ENCODE measurements around the gene NELFE.
"Not testable (repeated sequence)": the region's sequence is repeated elsewhere in the genome, so short reads cannot be mapped to it uniquely, and the experiment has no call there.

The NELFE gene

GRCh38 chr6:31979238-31979898, 20.6 kb upstream of the NELFE start:
- Mint-ChIP-seq H3K9me3 (no peaks in the 10 kb centered on the region), H3K4me1 (peaks cover 18% of the 10 kb centered on the region), H3K27me3 (no peaks in the 10 kb centered on the region), H3K4me3 (no peak overlapping the region), H3K27ac (peak overlapping the region; percentile 60), H3K36me3 (peaks cover 2% of the 10 kb centered on the region)

DNA sequence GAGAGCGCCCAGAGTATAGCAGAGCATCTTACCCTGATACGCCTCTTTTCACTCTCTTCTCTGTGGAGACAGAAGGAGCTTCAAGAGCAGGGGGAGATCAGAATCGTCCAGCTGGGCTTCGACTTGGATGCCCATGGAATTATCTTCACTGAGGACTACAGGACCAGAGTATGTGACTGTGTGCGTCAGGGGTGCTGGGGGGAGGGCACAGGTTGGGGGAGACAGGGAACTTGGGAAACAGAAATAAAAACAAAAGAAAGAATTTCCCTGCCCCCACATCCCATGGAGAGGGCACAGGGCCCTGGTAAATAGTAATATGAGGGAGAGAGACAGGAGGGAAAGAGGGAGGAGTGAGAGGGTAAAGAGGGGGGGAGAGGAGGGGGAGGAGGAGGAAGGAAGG, 20.1 kb upstream of the NELFE start:
- Mint-ChIP-seq H3K9me3 (no peaks in the 10 kb centered on the region), H3K27ac (peak overlapping the region; percentile 41), H3K27me3 (no peaks in the 10 kb centered on the region)

GRCh38 chr6:31977816-31978431, 19.2 kb upstream of the NELFE start:
- Mint-ChIP-seq H3K36me3 (peaks cover 2% of the 10 kb centered on the region), H3K4me1 (peaks cover 32% of the 10 kb centered on the region), H3K27ac (no peak overlapping the region), H3K27me3 (no peaks in the 10 kb centered on the region), H3K4me3 (no peak overlapping the region), H3K9me3 (no peaks in the 10 kb centered on the region)

More for the DNA sequence above, 20.1 kb upstream of the NELFE start:
- Mint-ChIP-seq H3K36me3 (peaks cover 2% of the 10 kb centered on the region), H3K4me3 (no peak overlapping the region), H3K4me1 (peaks cover 23% of the 10 kb centered on the region)

DNA sequence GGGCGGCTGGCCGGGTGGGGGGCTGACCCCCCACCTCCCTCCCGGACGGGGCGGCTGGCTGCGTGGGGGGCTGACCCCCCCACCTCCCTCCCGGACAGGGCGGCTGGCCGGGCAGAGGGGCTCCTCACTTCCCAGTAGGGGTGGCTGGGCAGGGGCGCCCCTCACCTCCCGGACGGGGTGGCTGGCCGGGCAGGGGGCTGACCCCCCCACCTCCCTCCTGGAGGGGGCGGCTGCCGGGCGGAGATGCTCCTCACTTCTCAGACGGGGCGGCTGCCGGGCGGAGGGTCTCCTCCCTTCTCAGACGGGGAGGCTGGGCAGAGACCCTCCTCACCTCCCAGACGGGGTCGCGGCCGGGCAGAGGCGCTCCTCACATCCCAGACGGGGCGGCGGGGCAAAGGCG, 17.3 kb upstream of the NELFE start:
- not testable (repeated sequence) for H3K36me3 Mint-ChIP-seq, H3K9me3 Mint-ChIP-seq, H3K27me3 Mint-ChIP-seq, H3K4me3 Mint-ChIP-seq, H3K27ac Mint-ChIP-seq
- peaks cover 45% of the 10 kb centered on the region for H3K4me1 Mint-ChIP-seq

DNA sequence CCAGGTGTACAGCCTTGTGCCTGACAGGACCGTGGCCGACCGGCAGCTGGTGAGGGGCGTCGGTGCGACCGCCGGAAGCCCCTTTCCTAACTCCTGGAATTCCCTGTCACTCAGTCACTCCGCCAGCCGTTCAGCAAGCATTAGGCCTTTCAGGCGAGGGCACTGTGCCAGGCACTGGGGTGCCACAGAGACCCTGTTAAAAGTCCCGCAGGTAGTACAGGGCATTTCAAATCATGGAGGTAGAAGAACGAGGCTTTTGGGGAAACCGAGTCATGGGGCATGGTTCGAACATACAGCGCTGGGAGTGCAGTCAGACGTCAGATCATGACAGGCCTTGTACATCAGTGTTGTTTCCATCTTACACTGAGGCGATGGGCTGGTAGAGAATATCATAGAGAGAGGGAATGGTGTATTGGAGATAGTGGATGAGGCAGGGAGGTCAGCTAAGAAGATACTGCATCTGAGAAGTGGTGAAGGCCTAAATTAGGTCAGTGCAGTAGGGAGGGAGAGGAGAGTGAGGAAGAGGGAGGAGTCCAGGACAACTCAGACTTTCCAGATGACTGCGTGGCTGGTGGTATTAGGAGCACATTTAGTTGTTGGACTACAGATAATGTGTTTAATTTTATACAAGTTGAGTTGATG, 14.1 kb upstream of the NELFE start:
- Mint-ChIP-seq H3K36me3 (peaks cover 9% of the 10 kb centered on the region), H3K4me1 (peaks cover 47% of the 10 kb centered on the region), H3K9me3 (no peaks in the 10 kb centered on the region)

DNA sequence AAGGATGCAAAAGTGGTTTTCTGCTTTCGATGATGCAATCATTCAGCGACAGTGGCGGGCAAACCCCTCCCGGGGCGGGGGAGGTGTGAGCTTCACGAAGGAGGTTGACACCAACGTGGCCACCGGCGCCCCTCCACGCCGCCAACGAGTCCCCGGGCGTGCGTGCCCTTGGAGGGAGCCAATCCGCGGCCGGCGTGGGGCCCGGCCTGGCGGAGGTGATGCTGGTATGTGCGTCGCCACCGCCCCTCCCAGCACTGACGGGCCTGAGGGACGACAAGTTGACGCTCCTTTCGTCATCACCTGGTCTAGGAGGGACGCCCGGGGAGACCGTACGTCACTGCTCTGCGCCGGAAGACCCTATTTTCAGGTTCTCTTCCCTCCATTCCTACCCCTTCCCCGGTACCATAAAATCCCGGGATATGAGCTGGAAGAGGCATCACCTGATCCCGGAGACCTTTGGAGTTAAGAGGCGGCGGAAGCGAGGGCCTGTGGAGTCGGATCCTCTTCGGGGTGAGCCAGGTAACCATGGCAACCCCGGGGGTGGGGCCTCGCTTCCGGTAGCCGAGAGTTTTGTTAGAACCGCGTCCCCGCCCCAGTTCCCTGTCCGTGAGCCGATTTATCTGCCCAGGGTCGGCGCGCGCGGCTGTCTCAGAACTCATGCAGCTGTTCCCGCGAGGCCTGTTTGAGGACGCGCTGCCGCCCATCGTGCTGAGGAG, 13.4 kb upstream of the NELFE start, which contains the start of gene DXO:
Gene DXO (minus strand): TSS at position 146 of the 716 bp plus-strand sequence. CDS start 463 bp downstream, outside the sequence.
- Mint-ChIP-seq H3K27ac (peak within 1 kb of the TSS; percentile 99), H3K36me3 (peaks cover 9% of the 10 kb centered on the region), H3K4me1 (peaks cover 47% of the 10 kb centered on the region), H3K9me3 (no peaks in the 10 kb centered on the region), H3K4me3 (peak within 1 kb of the TSS; percentile 84), H3K27me3 (no peaks in the 10 kb centered on the region)

More for the DNA sequence above, 14.1 kb upstream of the NELFE start:
- Mint-ChIP-seq H3K4me3 (peak overlapping the region; percentile 84), H3K27ac (peak overlapping the region; percentile 99), H3K27me3 (no peaks in the 10 kb centered on the region)

DNA sequence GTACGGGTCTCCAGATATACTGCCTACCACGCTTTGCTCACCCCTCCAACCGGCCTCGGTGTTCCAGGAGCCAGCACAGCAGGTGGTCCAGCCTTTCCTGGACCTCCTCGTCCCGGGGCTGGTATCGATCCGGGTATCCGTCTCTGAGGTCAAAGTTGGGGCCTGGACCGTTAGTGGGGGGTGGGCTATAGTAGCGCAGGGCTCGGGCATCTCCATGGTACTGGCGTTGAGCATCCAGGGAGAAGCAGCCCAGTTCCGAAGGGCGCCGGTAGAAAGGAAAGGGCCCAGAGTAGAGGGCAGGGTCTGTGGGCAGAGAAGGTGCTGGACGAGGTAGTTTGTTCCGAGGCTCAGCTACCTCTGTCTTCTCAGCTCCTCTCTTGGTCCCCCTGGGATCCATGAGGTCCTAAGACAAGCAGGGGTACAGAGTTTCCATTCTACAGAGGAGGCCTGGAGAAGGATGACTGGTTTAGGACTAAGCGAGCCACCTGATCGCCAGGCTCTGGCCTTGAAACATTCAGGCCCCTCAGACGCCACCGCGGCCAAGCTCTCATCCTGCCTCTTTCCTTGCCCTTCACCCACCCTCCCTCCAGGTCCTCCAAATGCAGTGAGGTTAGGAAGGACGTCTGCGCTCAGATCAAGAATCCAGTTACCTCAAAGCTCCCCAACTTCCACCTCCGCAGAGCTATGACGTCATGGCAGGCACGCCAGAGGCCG, 12.7 kb upstream of the NELFE start:
- Mint-ChIP-seq H3K27me3 (no peaks in the 10 kb centered on the region), H3K36me3 (peaks cover 9% of the 10 kb centered on the region), H3K27ac (peak overlapping the region; percentile 99), H3K4me1 (peaks cover 47% of the 10 kb centered on the region), H3K4me3 (peak overlapping the region; percentile 84), H3K9me3 (no peaks in the 10 kb centered on the region)

DNA sequence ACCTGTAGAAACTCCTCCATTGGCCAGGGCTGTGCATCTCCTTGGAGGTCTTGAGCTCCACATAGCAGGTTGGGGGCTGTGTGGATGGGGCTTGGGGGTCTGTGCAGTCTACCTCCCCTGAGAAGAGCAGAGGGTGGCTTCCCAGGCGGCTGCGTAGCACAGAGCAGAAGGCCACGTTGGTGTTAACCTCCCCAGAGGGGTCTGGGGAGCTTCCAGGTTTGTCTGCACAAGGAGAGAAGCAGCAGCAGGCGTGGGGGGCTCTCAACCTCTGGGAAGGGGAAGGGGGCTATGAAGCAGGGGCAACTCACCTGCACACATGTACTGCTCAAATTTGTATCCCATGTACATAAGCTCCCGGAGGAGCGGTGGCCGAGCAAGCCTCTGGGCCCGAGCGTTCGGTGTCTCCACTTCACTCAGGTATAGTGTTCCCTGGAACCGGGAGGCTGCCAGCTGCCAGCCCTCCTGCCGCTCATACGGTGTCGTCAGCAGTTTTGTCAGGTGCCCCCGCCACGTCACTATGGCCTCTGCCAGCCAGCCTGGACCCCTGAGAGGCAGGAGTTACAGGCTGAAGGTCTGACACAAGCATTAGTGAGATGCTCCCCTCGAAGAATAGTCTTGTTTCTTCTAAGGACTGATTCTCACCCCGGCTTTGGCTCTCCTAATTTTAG, 12.0 kb upstream of the NELFE start:
- Mint-ChIP-seq H3K27me3 (no peaks in the 10 kb centered on the region), H3K4me3 (peak overlapping the region; percentile 84), H3K27ac (peak overlapping the region; percentile 99), H3K36me3 (peaks cover 9% of the 10 kb centered on the region), H3K9me3 (no peaks in the 10 kb centered on the region), H3K4me1 (peaks cover 47% of the 10 kb centered on the region)

DNA sequence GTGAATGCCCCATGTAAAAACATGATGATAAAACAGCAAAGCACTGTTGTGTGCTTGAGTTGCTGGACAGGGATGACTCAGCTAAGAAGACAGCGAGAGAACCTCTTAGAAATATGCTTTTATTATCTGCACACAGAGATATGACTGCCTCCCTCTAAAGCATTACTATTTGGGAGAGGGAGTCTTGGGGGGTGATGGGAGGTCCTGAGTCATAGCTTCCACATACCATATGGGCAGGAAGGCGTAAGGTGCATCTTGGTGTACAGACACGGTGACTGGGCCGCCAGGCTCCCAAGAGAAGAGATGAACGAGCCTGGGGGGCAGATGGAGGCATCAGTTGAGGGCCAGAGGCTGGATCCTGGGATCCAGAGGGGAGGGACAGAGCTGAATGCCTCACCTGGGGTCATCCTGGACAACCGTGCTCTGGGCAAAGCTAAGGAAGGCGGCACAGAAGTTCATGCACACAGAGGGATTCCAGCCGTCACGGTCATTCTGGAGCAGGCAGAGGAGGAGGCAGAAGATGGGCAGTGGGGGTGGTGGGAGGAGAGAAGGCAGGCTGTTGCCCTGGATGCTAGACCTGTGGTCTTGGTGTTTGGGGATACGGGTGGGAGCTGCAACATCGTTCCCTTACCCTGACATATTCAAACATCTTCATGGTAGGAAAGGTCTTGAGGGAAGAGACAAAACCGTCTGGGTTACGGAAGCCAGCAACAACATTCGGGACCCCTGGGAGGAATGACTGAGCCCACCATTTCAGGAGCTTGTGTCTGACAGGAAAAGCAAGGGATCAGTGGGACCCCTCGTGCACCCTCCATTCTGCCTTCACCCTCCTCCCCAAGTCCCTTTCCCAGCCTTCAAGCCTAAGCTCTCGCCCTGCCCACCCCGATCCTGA, 11.2 kb upstream of the NELFE start:
- peaks cover 47% of the 10 kb centered on the region for H3K4me1 Mint-ChIP-seq
- no peaks in the 10 kb centered on the region for H3K27me3 Mint-ChIP-seq
- H3K36me3 Mint-ChIP-seq, result peaks cover 11% of the 10 kb centered on the region
- H3K9me3 Mint-ChIP-seq, result no peaks in the 10 kb centered on the region
- H3K4me3 Mint-ChIP-seq, result peak overlapping the region; percentile 74
- H3K27ac Mint-ChIP-seq, result peak overlapping the region; percentile 92

- Mint-ChIP-seq H3K27ac (no peak overlapping the region), H3K4me1 (peaks cover 40% of the 10 kb centered on the region), H3K36me3 (peaks cover 9% of the 10 kb centered on the region), H3K4me3 (no peak overlapping the region), H3K9me3 (no peaks in the 10 kb centered on the region), H3K27me3 (no peaks in the 10 kb centered on the region)
These were observed 10.3 kb upstream of the NELFE start for GRCh38 chr6:31968791-31969711.

- no peak overlapping the region for H3K4me3 Mint-ChIP-seq
- no peaks in the 10 kb centered on the region for H3K9me3 Mint-ChIP-seq
- H3K36me3 Mint-ChIP-seq, result peaks cover 9% of the 10 kb centered on the region
- no peaks in the 10 kb centered on the region for H3K27me3 Mint-ChIP-seq
- peak overlapping the region; percentile 46 for H3K27ac Mint-ChIP-seq
- peaks cover 33% of the 10 kb centered on the region for H3K4me1 Mint-ChIP-seq
These were observed 9.6 kb upstream of the NELFE start for GRCh38 chr6:31968326-31968725.

DNA sequence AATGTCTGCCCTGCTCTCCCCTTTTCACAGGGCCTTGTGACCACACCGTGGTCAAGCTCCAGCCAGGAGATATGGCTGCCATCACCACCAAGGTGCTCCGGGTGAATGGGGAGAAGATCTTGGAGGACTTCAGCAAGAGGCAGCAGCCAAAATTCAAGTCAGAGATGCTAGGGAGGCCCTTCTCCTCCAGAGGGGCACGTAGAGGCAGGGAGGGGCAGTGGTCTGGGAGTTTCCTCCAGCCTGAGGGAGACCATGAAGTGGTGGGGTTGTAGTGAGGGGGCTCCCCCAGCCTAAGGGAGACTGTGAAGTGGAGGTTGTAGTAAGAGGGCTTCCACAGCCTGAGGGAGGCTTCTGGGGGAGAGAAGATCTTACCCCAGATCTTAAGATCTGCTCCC, 9.2 kb upstream of the NELFE start:
- Mint-ChIP-seq H3K4me3 (no peak overlapping the region), H3K4me1 (peaks cover 29% of the 10 kb centered on the region), H3K27me3 (no peaks in the 10 kb centered on the region), H3K27ac (peak overlapping the region; percentile 55), H3K9me3 (no peaks in the 10 kb centered on the region), H3K36me3 (peaks cover 11% of the 10 kb centered on the region)

Data from activated naive CD4-positive, alpha-beta T cell treated with anti-CD3 and anti-CD28 coated beads, Interleukin-2, amount 50 U/mL, for 24 hours (primary cell).